ENCODE results near the gene MRPL46.

MRPL46 gene

GRCh38 chr15:88511161-88511560 lies 44.0 kb upstream of the MRPL46 start:
- TF ChIP-seq ZBTB7A (IDR thresholded peaks at IDR 0.05; ENCODE audit: low read depth) (no peak), TEAD4 (IDR thresholded peaks at IDR 0.05) (no peak), TAF1 (IDR thresholded peaks at IDR 0.05; ENCODE audit: low read depth) (no peak), FOXM1 (IDR thresholded peaks at IDR 0.05; ENCODE audit: borderline replicate concordance, low read depth) (no peak), CEBPB (IDR thresholded peaks at IDR 0.05) (no peak), YY1 (IDR thresholded peaks at IDR 0.05; ENCODE audit: low read depth) (no peak)

GRCh38 chr15:88509964-88510363 lies 42.8 kb upstream of the MRPL46 start:
- TF ChIP-seq EGR1 (IDR thresholded peaks at IDR 0.05) (no peak), USF1 (IDR thresholded peaks at IDR 0.05) (no peak), CEBPB (IDR thresholded peaks at IDR 0.05) (no peak), CREB1 (IDR thresholded peaks at IDR 0.05; ENCODE audit: low read depth) (no peak), TCF12 (IDR thresholded peaks at IDR 0.05; ENCODE audit: low read depth) (no peak), EP300 (IDR thresholded peaks at IDR 0.05; ENCODE audit: borderline replicate concordance) (no peak), FOXM1 (IDR thresholded peaks at IDR 0.05; ENCODE audit: borderline replicate concordance, low read depth) (no peak), TEAD4 (IDR thresholded peaks at IDR 0.05) (no peak), MAX (IDR thresholded peaks at IDR 0.05) (no peak), ZBTB7A (IDR thresholded peaks at IDR 0.05; ENCODE audit: low read depth) (no peak), REST (IDR thresholded peaks at IDR 0.05; ENCODE audit: low read depth) (no peak), TAF1 (IDR thresholded peaks at IDR 0.05; ENCODE audit: low read depth) (no peak)

- TF ChIP-seq USF1 (IDR thresholded peaks at IDR 0.05) = no peak
- TF ChIP-seq TEAD4 (IDR thresholded peaks at IDR 0.05) = no peak
- TF ChIP-seq CREB1 (IDR thresholded peaks at IDR 0.05; ENCODE audit: low read depth) = no peak
- TF ChIP-seq YY1 (IDR thresholded peaks at IDR 0.05; ENCODE audit: low read depth) = no peak
- TF ChIP-seq ZBTB7A (IDR thresholded peaks at IDR 0.05; ENCODE audit: low read depth) = no peak
- TF ChIP-seq NFIC (IDR thresholded peaks at IDR 0.05) = no peak
Measured at GRCh38 chr15:88509321-88509720, 42.1 kb upstream of the MRPL46 start.

GRCh38 chr15:88506628-88507027 lies 39.4 kb upstream of the MRPL46 start:
- TF ChIP-seq CREB1 (IDR thresholded peaks at IDR 0.05; ENCODE audit: low read depth) (no peak), RAD21 (IDR thresholded peaks at IDR 0.05; ENCODE audit: low read depth) (no peak), CEBPB (IDR thresholded peaks at IDR 0.05) (no peak), EP300 (IDR thresholded peaks at IDR 0.05; ENCODE audit: borderline replicate concordance) (no peak), EGR1 (IDR thresholded peaks at IDR 0.05) (no peak), MAX (IDR thresholded peaks at IDR 0.05) (no peak), REST (IDR thresholded peaks at IDR 0.05; ENCODE audit: low read depth) (no peak), TEAD4 (IDR thresholded peaks at IDR 0.05) (no peak), TCF12 (IDR thresholded peaks at IDR 0.05; ENCODE audit: low read depth) (no peak), FOXM1 (IDR thresholded peaks at IDR 0.05; ENCODE audit: borderline replicate concordance, low read depth) (no peak), YY1 (IDR thresholded peaks at IDR 0.05; ENCODE audit: low read depth) (no peak), ZBTB7A (IDR thresholded peaks at IDR 0.05; ENCODE audit: low read depth) (no peak), TAF1 (IDR thresholded peaks at IDR 0.05; ENCODE audit: low read depth) (no peak), NFIC (IDR thresholded peaks at IDR 0.05) (no peak)

- no peak for TF ChIP-seq EGR1 (IDR thresholded peaks at IDR 0.05)
- TF ChIP-seq EP300 (IDR thresholded peaks at IDR 0.05; ENCODE audit: borderline replicate concordance) = no peak
- TF ChIP-seq ZBTB7A (IDR thresholded peaks at IDR 0.05; ENCODE audit: low read depth) = no peak
- TF ChIP-seq RAD21 (IDR thresholded peaks at IDR 0.05; ENCODE audit: low read depth) = no peak
- no peak for TF ChIP-seq NFIC (IDR thresholded peaks at IDR 0.05)
- no peak for TF ChIP-seq YY1 (IDR thresholded peaks at IDR 0.05; ENCODE audit: low read depth)
- no peak for TF ChIP-seq USF1 (IDR thresholded peaks at IDR 0.05)
- TF ChIP-seq CEBPB (IDR thresholded peaks at IDR 0.05) = no peak
- TF ChIP-seq TEAD4 (IDR thresholded peaks at IDR 0.05) = no peak
- TF ChIP-seq TAF1 (IDR thresholded peaks at IDR 0.05; ENCODE audit: low read depth) = no peak
Measured at GRCh38 chr15:88505721-88506120, 38.5 kb upstream of the MRPL46 start.

GRCh38 chr15:88504445-88504844 lies 37.3 kb upstream of the MRPL46 start:
- TF ChIP-seq CREB1 (IDR thresholded peaks at IDR 0.05; ENCODE audit: low read depth) (no peak), NFIC (IDR thresholded peaks at IDR 0.05) (no peak), REST (IDR thresholded peaks at IDR 0.05; ENCODE audit: low read depth) (no peak), MAX (IDR thresholded peaks at IDR 0.05) (no peak), USF1 (IDR thresholded peaks at IDR 0.05) (no peak), EP300 (IDR thresholded peaks at IDR 0.05; ENCODE audit: borderline replicate concordance) (no peak), YY1 (IDR thresholded peaks at IDR 0.05; ENCODE audit: low read depth) (no peak), RAD21 (IDR thresholded peaks at IDR 0.05; ENCODE audit: low read depth) (no peak)

Measured in Ishikawa (cell line).